HG03139 (cell line): ENCODE results near the gene INO80C.
"Not testable (repeated sequence)": the region's sequence is repeated elsewhere in the genome, so short reads cannot be mapped to it uniquely, and the experiment has no call there.

Source experiments
- ATAC-seq: cut with Tn5 transposase; IDR thresholded peaks from one replicate; pipeline ENCODE4 v1.9.1; 2021; ENCODE audit not compliant: unreplicated experiment

The INO80C gene

GRCh38 chr18:35489913-35490490 is 7.8 kb downstream of the INO80C start:
- no peak for ATAC-seq

GRCh38 chr18:35489281-35489680 is 8.5 kb downstream of the INO80C start:
- not testable (repeated sequence) for ATAC-seq

- ATAC-seq, result not testable (repeated sequence)
Observed at GRCh38 chr18:35488396-35488795, 9.4 kb downstream of the INO80C start.

GRCh38 chr18:35487525-35487924 is 10.2 kb downstream of the INO80C start:
- ATAC-seq, result not testable (repeated sequence)

GRCh38 chr18:35485852-35486251 is 11.9 kb downstream of the INO80C start:
- ATAC-seq, result no peak

- ATAC-seq, result no peak
Observed at GRCh38 chr18:35484034-35484433, 13.7 kb downstream of the INO80C start.

- no peak for ATAC-seq
Observed at GRCh38 chr18:35481960-35482366, 15.8 kb downstream of the INO80C start.

- no peak for ATAC-seq
Observed at GRCh38 chr18:35479911-35480586, 17.7 kb downstream of the INO80C start.

- no peak for ATAC-seq
Observed at GRCh38 chr18:35478520-35479435, 19.0 kb downstream of the INO80C start.

- ATAC-seq, result no peak
Observed at GRCh38 chr18:35477974-35478373, 19.8 kb downstream of the INO80C start.

GRCh38 chr18:35477497-35477896 is 20.3 kb downstream of the INO80C start:
- ATAC-seq, result no peak

GRCh38 chr18:35474884-35475283 is 22.9 kb downstream of the INO80C start:
- ATAC-seq, result no peak

- ATAC-seq, result no peak
Observed at GRCh38 chr18:35473562-35473961, 24.2 kb downstream of the INO80C start.

- ATAC-seq, result no peak
Observed at GRCh38 chr18:35470435-35470834, 27.3 kb downstream of the INO80C start.

- ATAC-seq, result no peak
Observed at GRCh38 chr18:35469725-35470124, 28.0 kb downstream of the INO80C start.

GRCh38 chr18:35468711-35469110 is 29.0 kb downstream of the INO80C start:
- no peak for ATAC-seq

GRCh38 chr18:35467624-35468016 is 30.1 kb downstream of the INO80C start:
- ATAC-seq, result peak; percentile 66

- ATAC-seq, result peak; percentile 19
Observed at GRCh38 chr18:35466815-35467623, 30.7 kb downstream of the INO80C start.

GRCh38 chr18:35466334-35466733 is 31.4 kb downstream of the INO80C start:
- ATAC-seq, result no peak

- no peak for ATAC-seq
Observed at GRCh38 chr18:35465329-35465728, 32.4 kb downstream of the INO80C start.

- ATAC-seq, result no peak
Observed at GRCh38 chr18:35464831-35465279, 32.9 kb downstream of the INO80C start.
